ENCODE measurements around the gene DIAPH2. TPM values are rescaled to one million over a fixed set of nuclear protein-coding genes. Genes with fewer than 3 reads are reported as not detected.

DIAPH2 gene
- total RNA-seq, 1 experiment from 2014 or later = 15.9 TPM

- no peak for TF ChIP-seq FOXK1 (CRISPR knock-in tag; IDR thresholded peaks at IDR 0.05)
Measured at GRCh38 chrX:97374266-97374665, 689.6 kb downstream of the DIAPH2 start (continued).

DNA sequence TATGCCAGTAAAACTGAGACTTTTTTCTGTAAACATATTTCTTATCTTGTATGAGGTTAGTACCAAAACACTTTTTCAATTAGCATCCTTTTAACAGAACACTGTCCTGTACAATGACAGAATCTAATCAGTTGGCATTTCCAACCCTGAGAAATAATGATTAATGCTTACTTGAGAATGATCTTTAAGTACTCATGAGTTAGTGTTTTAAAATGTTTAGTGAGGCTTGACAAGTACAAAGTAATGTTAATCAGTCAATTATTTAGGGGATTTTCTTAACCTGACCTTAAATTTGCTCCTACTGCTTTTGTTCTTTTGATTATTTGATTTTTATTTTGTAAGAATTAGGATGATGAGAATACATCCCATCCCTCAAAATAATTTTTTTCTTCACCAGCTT is 695.6 kb downstream of the DIAPH2 start:
- Mint-ChIP-seq H3K4me3 (no peak overlapping the region), H3K9me3 (no peaks in the 10 kb centered on the region), H3K36me3 (peaks cover 5% of the 10 kb centered on the region), H3K4me1 (peaks cover 16% of the 10 kb centered on the region), H3K27ac (no peak overlapping the region), H3K27me3 (ENCODE audit: low read depth) (no peaks in the 10 kb centered on the region)
- DNase-seq (ENCODE audit: low spot score) (no peak), ATAC-seq (no peak)
- TF ChIP-seq ATF1 (CRISPR knock-in tag; IDR thresholded peaks at IDR 0.05) (no peak), TCF7 (CRISPR knock-in tag; IDR thresholded peaks at IDR 0.05; ENCODE audit: low read depth) (no peak), SP1 (CRISPR knock-in tag; conservative IDR thresholded peaks at IDR 0.05) (no peak), ZNF138 (CRISPR knock-in tag; conservative IDR thresholded peaks at IDR 0.05) (no peak), E2F1 (CRISPR knock-in tag; IDR thresholded peaks at IDR 0.05) (no peak), ZSCAN18 (CRISPR knock-in tag; IDR thresholded peaks at IDR 0.05) (no peak), CDX4 (CRISPR knock-in tag; IDR thresholded peaks at IDR 0.05; ENCODE audit: borderline replicate concordance) (no peak), ZNF416 (CRISPR knock-in tag; IDR thresholded peaks at IDR 0.05) (no peak), ZNF121 (CRISPR knock-in tag; IDR thresholded peaks at IDR 0.05) (no peak), NFE2L1 (CRISPR knock-in tag; IDR thresholded peaks at IDR 0.05) (no peak), TEAD4 (CRISPR knock-in tag; IDR thresholded peaks at IDR 0.05) (no peak), ETV6 (CRISPR knock-in tag; IDR thresholded peaks at IDR 0.05) (no peak), ZNF317 (CRISPR knock-in tag; IDR thresholded peaks at IDR 0.05; ENCODE audit: borderline replicate concordance, low read depth) (no peak), PREB (CRISPR knock-in tag; IDR thresholded peaks at IDR 0.05; ENCODE audit: borderline replicate concordance) (no peak), KAT7 (CRISPR knock-in tag; IDR thresholded peaks at IDR 0.05; ENCODE audit: borderline replicate concordance) (no peak), ZNF671 (CRISPR knock-in tag; IDR thresholded peaks at IDR 0.05) (no peak)
- TF ChIP-seq, protein P1, sequence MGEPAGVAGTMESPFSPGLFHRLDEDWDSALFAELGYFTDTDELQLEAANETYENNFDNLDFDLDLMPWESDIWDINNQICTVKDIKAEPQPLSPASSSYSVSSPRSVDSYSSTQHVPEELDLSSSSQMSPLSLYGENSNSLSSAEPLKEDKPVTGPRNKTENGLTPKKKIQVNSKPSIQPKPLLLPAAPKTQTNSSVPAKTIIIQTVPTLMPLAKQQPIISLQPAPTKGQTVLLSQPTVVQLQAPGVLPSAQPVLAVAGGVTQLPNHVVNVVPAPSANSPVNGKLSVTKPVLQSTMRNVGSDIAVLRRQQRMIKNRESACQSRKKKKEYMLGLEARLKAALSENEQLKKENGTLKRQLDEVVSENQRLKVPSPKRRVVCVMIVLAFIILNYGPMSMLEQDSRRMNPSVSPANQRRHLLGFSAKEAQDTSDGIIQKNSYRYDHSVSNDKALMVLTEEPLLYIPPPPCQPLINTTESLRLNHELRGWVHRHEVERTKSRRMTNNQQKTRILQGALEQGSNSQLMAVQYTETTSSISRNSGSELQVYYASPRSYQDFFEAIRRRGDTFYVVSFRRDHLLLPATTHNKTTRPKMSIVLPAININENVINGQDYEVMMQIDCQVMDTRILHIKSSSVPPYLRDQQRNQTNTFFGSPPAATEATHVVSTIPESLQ (CRISPR knock-in tag; IDR thresholded peaks at IDR 0.05) = no peak
- TF ChIP-seq, protein P2, sequence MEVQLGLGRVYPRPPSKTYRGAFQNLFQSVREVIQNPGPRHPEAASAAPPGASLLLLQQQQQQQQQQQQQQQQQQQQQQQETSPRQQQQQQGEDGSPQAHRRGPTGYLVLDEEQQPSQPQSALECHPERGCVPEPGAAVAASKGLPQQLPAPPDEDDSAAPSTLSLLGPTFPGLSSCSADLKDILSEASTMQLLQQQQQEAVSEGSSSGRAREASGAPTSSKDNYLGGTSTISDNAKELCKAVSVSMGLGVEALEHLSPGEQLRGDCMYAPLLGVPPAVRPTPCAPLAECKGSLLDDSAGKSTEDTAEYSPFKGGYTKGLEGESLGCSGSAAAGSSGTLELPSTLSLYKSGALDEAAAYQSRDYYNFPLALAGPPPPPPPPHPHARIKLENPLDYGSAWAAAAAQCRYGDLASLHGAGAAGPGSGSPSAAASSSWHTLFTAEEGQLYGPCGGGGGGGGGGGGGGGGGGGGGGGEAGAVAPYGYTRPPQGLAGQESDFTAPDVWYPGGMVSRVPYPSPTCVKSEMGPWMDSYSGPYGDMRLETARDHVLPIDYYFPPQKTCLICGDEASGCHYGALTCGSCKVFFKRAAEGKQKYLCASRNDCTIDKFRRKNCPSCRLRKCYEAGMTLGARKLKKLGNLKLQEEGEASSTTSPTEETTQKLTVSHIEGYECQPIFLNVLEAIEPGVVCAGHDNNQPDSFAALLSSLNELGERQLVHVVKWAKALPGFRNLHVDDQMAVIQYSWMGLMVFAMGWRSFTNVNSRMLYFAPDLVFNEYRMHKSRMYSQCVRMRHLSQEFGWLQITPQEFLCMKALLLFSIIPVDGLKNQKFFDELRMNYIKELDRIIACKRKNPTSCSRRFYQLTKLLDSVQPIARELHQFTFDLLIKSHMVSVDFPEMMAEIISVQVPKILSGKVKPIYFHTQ (CRISPR knock-in tag; IDR thresholded peaks at IDR 0.05) = no peak
- ChIA-PET POLR2A (no interaction called here), CTCF (no interaction called here)
